Measurements from ENCODE around the gene ASCL5.

DNA sequence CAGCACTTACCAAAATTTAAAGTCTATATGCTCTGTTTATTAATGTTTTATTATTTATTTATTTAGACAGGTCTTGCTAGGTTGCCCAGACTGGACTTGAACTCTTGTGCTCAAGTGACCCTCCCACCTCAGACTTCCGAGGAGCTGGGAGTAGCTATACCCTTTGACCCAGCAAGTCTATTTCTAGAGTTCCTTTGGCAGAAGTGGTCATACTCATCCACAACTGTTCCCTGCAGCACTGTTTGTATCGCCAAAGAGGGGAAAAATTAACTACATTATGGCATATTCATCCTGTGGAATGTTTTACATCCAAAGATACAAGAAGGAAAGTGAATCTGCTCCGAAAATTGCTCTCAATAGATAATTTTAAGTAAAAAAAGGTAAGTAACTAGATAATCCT lies 43.2 kb downstream of the ASCL5 start:
- TF ChIP-seq, protein P1, sequence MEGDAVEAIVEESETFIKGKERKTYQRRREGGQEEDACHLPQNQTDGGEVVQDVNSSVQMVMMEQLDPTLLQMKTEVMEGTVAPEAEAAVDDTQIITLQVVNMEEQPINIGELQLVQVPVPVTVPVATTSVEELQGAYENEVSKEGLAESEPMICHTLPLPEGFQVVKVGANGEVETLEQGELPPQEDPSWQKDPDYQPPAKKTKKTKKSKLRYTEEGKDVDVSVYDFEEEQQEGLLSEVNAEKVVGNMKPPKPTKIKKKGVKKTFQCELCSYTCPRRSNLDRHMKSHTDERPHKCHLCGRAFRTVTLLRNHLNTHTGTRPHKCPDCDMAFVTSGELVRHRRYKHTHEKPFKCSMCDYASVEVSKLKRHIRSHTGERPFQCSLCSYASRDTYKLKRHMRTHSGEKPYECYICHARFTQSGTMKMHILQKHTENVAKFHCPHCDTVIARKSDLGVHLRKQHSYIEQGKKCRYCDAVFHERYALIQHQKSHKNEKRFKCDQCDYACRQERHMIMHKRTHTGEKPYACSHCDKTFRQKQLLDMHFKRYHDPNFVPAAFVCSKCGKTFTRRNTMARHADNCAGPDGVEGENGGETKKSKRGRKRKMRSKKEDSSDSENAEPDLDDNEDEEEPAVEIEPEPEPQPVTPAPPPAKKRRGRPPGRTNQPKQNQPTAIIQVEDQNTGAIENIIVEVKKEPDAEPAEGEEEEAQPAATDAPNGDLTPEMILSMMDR (IDR thresholded peaks at IDR 0.05; ENCODE audit: insufficient read depth, low read length, poor library complexity, severe bottlenecking) = no peak
- no peak for TF ChIP-seq EZH2phosphoT487 (conservative IDR thresholded peaks at IDR 0.05; ENCODE audit: low read length)
